Measurements from ENCODE around the gene EFHD1. TPM values are rescaled to one million over a fixed set of nuclear protein-coding genes. Genes with fewer than 3 reads are reported as not detected.

EFHD1 gene
- total RNA-seq, 1 experiment from 2014 or later = 0.58 TPM

- Histone ChIP-seq H3K4me3 (ENCODE audit: low read depth, low read length, poor library complexity, severe bottlenecking) (no peak overlapping the region), H3K9me3 (ENCODE audit: low read depth, low read length, poor library complexity, severe bottlenecking) (no peaks in the 10 kb centered on the region), H3K27me3 (replicated peaks; ENCODE audit: insufficient read depth, low read depth, low read length, poor library complexity) (no peaks in the 10 kb centered on the region), H3K4me1 (ENCODE audit: insufficient read depth, low read length, poor library complexity, severe bottlenecking) (no peaks in the 10 kb centered on the region), H3K27ac (ENCODE audit: low read depth, low read length, poor library complexity, severe bottlenecking) (no peak overlapping the region), H3K36me3 (ENCODE audit: insufficient read depth, low read length, poor library complexity, severe bottlenecking) (no peaks in the 10 kb centered on the region)
- BruUV-seq (replicated peaks) = no TSS peak
- ChIA-PET POLR2A (ENCODE audit: low non-redundant PET) (no interaction called here), CTCF (interaction anchor here (0.6 to 0.7 kb wide), 2 partner anchors 18 to 51 kb away, joined by 3 to 14 read pairs; no protein-coding TSS in a partner anchor)
- TF ChIP-seq CTCF (conservative IDR thresholded peaks at IDR 0.05; ENCODE audit: low read depth, low read length) (no peak), EZH2 (IDR thresholded peaks at IDR 0.05; ENCODE audit: borderline replicate concordance, low read depth, low read length, poor library complexity, severe bottlenecking) (no peak)
- intact Hi-C loops (cut with micrococcal nuclease; ENCODE audit: unreplicated experiment) = no loop called here
- DNase-seq (ENCODE audit: low spot score) = no peak
Measured at GRCh38 chr2:232613538-232614134, 19.8 kb upstream of the EFHD1 start.

- no TSS peak for BruUV-seq (replicated peaks)
- no peaks in the 10 kb centered on the region for H3K27me3 ChIP-seq (replicated peaks; ENCODE audit: insufficient read depth, low read depth, low read length, poor library complexity)
- ChIA-PET CTCF (no interaction called here), POLR2A (ENCODE audit: low non-redundant PET) (no interaction called here)
- no peak for DNase-seq (ENCODE audit: low spot score)
- no peaks in the 10 kb centered on the region for H3K9me3 ChIP-seq (ENCODE audit: low read depth, low read length, poor library complexity, severe bottlenecking)
- H3K4me1 ChIP-seq (ENCODE audit: insufficient read depth, low read length, poor library complexity, severe bottlenecking) = no peaks in the 10 kb centered on the region
- H3K27ac ChIP-seq (ENCODE audit: low read depth, low read length, poor library complexity, severe bottlenecking) = no peak overlapping the region
- H3K36me3 ChIP-seq (ENCODE audit: insufficient read depth, low read length, poor library complexity, severe bottlenecking) = no peaks in the 10 kb centered on the region
- intact Hi-C loops (cut with micrococcal nuclease; ENCODE audit: unreplicated experiment) = no loop called here
- no peak for TF ChIP-seq CTCF (conservative IDR thresholded peaks at IDR 0.05; ENCODE audit: low read depth, low read length)
- TF ChIP-seq EZH2 (IDR thresholded peaks at IDR 0.05; ENCODE audit: borderline replicate concordance, low read depth, low read length, poor library complexity, severe bottlenecking) = no peak
- H3K4me3 ChIP-seq (ENCODE audit: low read depth, low read length, poor library complexity, severe bottlenecking) = no peak overlapping the region
Measured at GRCh38 chr2:232615339-232615738, 18.1 kb upstream of the EFHD1 start.

- BruUV-seq (replicated peaks) = no TSS peak
- H3K9me3 ChIP-seq (ENCODE audit: low read depth, low read length, poor library complexity, severe bottlenecking) = no peaks in the 10 kb centered on the region
- no peaks in the 10 kb centered on the region for H3K4me1 ChIP-seq (ENCODE audit: insufficient read depth, low read length, poor library complexity, severe bottlenecking)
- no peaks in the 10 kb centered on the region for H3K27me3 ChIP-seq (replicated peaks; ENCODE audit: insufficient read depth, low read depth, low read length, poor library complexity)
- H3K27ac ChIP-seq (ENCODE audit: low read depth, low read length, poor library complexity, severe bottlenecking) = no peak overlapping the region
- no peak for DNase-seq (ENCODE audit: low spot score)
- H3K36me3 ChIP-seq (ENCODE audit: insufficient read depth, low read length, poor library complexity, severe bottlenecking) = no peaks in the 10 kb centered on the region
- ChIA-PET CTCF (no interaction called here), POLR2A (ENCODE audit: low non-redundant PET) (no interaction called here)
- no peak overlapping the region for H3K4me3 ChIP-seq (ENCODE audit: low read depth, low read length, poor library complexity, severe bottlenecking)
- TF ChIP-seq CTCF (conservative IDR thresholded peaks at IDR 0.05; ENCODE audit: low read depth, low read length) = no peak
- no peak for TF ChIP-seq EZH2 (IDR thresholded peaks at IDR 0.05; ENCODE audit: borderline replicate concordance, low read depth, low read length, poor library complexity, severe bottlenecking)
- intact Hi-C loops (cut with micrococcal nuclease; ENCODE audit: unreplicated experiment) = no loop called here
Measured at GRCh38 chr2:232621186-232621585, 12.2 kb upstream of the EFHD1 start.
